NCI-H510A treated with DMSO at 0.1 percent for 48 hours (cell line): ENCODE results near the gene SYNGAP1.
A peak's percentile ranks its signal among the peaks of the same experiment; 100 is the strongest.
"Not testable (repeated sequence)": the region's sequence is repeated elsewhere in the genome, so short reads cannot be mapped to it uniquely, and the experiment has no call there.

Source experiments
- DNase-seq: peaks from one replicate; lab custom pipeline; 2025; lab: John Stamatoyannopoulos, UW

The SYNGAP1 gene

GRCh38 chr6:33481192-33481591 is 61.3 kb downstream of the SYNGAP1 start:
- DNase-seq: no peak

- DNase-seq: not testable (repeated sequence)
Observed at GRCh38 chr6:33482620-33483019, 62.8 kb downstream of the SYNGAP1 start.

GRCh38 chr6:33483678-33484077 is 63.8 kb downstream of the SYNGAP1 start:
- no peak for DNase-seq

- not testable (repeated sequence) for DNase-seq
Observed at GRCh38 chr6:33484673-33485262, 64.9 kb downstream of the SYNGAP1 start.

GRCh38 chr6:33485680-33486079 is 65.8 kb downstream of the SYNGAP1 start:
- not testable (repeated sequence) for DNase-seq

GRCh38 chr6:33488339-33488738 is 68.5 kb downstream of the SYNGAP1 start:
- no peak for DNase-seq

- DNase-seq: peak; percentile 8
Observed at GRCh38 chr6:33490198-33490597, 70.3 kb downstream of the SYNGAP1 start.

- no peak for DNase-seq
Observed at GRCh38 chr6:33490621-33491020, 70.8 kb downstream of the SYNGAP1 start.

- no peak for DNase-seq
Observed at GRCh38 chr6:33492093-33492492, 72.2 kb downstream of the SYNGAP1 start.

GRCh38 chr6:33497157-33497556 is 77.3 kb downstream of the SYNGAP1 start:
- DNase-seq: no peak

GRCh38 chr6:33502486-33502885 is 82.6 kb downstream of the SYNGAP1 start:
- no peak for DNase-seq

- DNase-seq: no peak
Observed at GRCh38 chr6:33504486-33504885, 84.6 kb downstream of the SYNGAP1 start.
